Spleen (tissue), 7 donors: ENCODE results near the gene BRD2.

Experiments
- CTCF ChIP-seq, 11 experiments: fragments of 200-600 bp in 7 of 11; fragments of 450-650 bp in 4 of 11; sonication (generic) in 4 of 11; IDR thresholded peaks in 8 of 11; conservative IDR thresholded peaks in 3 of 11; 1 replicate in 7 of 11; 2 replicates in 4 of 11; pipeline versions ENCODE4 v1.4.0 to v1.8.0; 2016 to 2021; ENCODE audit warnings: antibody characterized with exemption in 11 of 11, inconsistent platforms in 4 of 11, mild to moderate bottlenecking in 1 of 11
- POLR2A ChIP-seq, 3 donors: fragments of 450-650 bp; IDR thresholded peaks; one replicate each; pipeline ENCODE4 v1.5.1; 2017; ENCODE audit warnings: antibody characterized with exemption in 3 of 3, mild to moderate bottlenecking in 1 of 3
- POLR2AphosphoS5 ChIP-seq, 3 donors: sonication (generic); formaldehyde crosslinking; IDR thresholded peaks; one replicate each; pipeline ENCODE4 v1.5.1; 2017; ENCODE audit warnings: antibody characterized with exemption in 3 of 3
- donor health status: DM: no; HTN: no; CAD: no; lungs with moderate emphysema.
- donor health status: DM: no; HTN: no; CAD: no.
- donor health status: DM: no; HTN: no; CAD: no.

GRCh38 chr6:32952817-32953739, 15.3 kb upstream of the BRD2 start, which contains the start of gene HLA-DMA:
- TF ChIP-seq POLR2A (IDR thresholded peaks at IDR 0.05) (peak; percentile 82 to 99 (median 96)), CTCF (IDR thresholded peaks at IDR 0.05 in 8 of 11, conservative IDR thresholded peaks at IDR 0.05 in 3 of 11) (peak; percentile 81 to 92 (median 87)), POLR2AphosphoS5 (IDR thresholded peaks at IDR 0.05) (peak in 2 of 3 donors; percentile 93 to 100)
